Sciatic nerve (tissue), 2 donors: ENCODE results near the gene TRIM7. TPM values are rescaled to one million over a fixed set of nuclear protein-coding genes. Genes with fewer than 3 reads are reported as not detected.

Experiments
- ATAC-seq: fragments of 200-7000 bp; cut with Tn5 transposase; one replicate; pipeline ENCODE4 v1.9.1; 2020; ENCODE audit warnings: mild to moderate bottlenecking, moderate library complexity
- DNase-seq: peaks from one replicate; pipeline ENCODE4 v3.0.0-alpha.2; 2020; ENCODE audit warnings: low spot score
- intact Hi-C: fragments of 100-400 bp; cut with DNase I; formaldehyde crosslinking; loops from one replicate; pipeline ENCODE4 v1.14.2; 2022
- total RNA-seq: library from RNA; stranded (reverse); fragmentation: NEBNext Ultra II Directional; extraction: Animal tissue kit (Norgen Biotek cat#: 25700); gene quantifications from one replicate; pipeline ENCODE4 v1.2.1, GENCODE V29; 2021
- donor health status: DM: no; HTN: no; CAD: no.
- donor health status: DM: no; HTN: no; CAD: no.

The TRIM7 gene
- total RNA-seq, 1 donor from 2014 or later, result 3.2 TPM

DNA sequence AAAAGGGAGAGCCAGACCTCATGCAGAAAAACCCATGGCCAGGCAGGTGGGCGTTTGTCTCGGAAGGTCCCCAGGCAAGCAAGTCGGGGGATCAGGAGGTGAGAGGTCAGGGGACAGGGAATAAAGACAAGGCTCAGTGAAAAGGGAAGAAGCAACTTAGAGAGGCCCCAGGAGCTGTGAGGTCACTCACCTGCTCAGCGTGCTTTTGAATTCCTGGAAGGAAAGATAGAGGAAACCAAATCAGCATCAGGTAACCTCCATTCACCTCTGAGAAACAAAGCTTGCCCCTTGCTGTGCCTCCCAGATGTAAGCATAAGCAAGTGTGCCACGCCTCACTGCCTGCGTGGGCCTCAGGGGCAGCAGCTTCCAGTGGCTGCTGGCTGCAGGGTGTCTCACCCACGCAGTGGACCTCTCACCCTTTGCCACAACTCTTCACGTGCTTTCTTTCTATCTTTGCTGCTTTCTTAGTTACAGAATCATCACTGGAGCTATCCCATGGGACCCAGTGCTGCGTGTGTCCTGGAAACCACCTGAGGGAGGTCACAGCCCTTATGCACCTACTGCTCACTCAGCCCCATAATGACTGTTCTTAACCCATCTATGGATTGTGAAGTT, 6.0 kb downstream of the TRIM7 start:
- intact Hi-C loops, result no loop called here
- no peak for DNase-seq
- no peak for ATAC-seq

DNA sequence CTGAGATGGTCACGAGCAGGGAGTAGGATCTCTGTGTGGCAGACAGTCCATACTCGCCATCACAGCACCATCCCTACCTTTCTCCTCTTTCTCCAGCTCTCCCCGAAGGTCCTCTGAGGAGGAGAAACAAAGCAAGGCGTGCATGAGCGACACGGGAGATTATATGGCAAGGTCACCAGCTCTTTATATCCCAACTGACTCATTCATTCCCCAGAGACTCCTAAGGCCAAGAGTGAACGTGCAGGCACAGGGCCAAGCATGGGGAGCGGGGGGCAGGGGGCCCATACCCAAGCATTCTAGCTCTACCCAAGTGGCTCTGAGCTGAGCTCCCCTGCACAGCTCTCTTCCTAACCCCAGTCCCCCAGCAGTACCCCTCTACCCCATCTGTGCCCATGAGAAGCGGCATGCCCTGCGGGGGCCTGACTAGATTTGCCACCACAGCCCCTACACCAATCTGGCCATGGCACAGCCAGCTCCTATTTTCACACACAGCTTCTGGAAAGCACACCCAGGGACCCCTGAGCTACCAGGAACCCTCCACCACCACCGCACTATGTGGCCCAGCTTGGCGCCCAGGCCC, 6.8 kb downstream of the TRIM7 start:
- ATAC-seq (no peak), DNase-seq (no peak)
- intact Hi-C loops, result no loop called here

DNA sequence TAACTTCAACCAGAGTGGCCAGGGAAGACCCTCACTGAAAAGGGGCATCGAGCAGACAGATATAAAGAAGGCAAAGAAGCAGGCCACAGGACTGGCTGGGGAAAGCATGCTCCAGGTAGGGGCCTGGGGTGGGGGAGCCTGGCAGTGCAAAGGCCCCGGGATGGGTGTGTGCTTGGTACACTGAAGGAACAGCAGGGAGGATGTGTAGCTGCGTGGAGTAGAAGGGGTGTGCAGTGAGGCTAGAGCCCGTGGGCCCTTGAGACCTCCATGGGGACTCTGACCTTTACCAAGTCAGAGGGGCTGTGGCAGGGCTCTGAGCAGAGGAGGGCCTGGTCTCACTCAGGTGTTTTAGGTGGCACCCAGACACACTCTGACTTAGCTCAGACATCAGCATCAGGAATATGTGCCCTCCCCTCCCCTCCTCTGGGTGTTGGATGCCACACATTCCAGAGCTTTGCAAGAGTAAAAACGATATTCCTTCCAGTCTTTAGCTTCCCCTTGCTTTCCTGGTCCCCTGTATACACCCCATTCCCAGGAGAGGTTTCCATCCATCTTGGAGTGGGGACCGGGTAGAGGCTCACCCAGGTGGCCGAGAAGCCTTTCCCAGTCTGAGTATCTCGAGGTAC, 7.6 kb downstream of the TRIM7 start:
- DNase-seq (no peak), ATAC-seq (no peak)
- intact Hi-C loops, result no loop called here

DNA sequence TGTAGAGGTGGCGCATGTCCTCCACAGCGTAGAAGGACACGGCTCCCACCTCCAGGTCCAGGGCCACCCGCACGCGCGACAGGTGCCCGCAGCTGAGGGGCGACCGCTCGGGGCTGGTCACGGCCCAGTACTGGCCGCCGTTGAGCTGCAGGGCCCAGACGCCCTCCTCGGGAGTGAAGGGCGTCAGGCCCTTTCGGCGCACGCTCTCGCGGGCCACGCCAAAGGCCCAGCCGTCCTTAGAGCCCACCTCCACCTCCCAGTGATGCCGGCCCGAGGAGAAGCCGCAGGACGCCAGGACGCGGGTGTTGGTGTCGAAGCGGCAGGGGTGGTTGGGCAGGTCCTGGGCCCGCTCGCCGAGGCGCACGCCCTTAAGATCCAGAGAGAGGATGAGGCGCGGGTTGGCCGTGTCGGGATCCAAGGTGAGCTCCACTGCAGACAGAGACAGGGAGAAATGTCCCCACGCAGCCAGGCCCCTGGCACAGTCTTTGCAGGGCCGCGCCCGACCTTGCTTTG, 9.7 kb downstream of the TRIM7 start:
- intact Hi-C loops, result no loop called here
- ATAC-seq (no peak), DNase-seq (no peak)

DNA sequence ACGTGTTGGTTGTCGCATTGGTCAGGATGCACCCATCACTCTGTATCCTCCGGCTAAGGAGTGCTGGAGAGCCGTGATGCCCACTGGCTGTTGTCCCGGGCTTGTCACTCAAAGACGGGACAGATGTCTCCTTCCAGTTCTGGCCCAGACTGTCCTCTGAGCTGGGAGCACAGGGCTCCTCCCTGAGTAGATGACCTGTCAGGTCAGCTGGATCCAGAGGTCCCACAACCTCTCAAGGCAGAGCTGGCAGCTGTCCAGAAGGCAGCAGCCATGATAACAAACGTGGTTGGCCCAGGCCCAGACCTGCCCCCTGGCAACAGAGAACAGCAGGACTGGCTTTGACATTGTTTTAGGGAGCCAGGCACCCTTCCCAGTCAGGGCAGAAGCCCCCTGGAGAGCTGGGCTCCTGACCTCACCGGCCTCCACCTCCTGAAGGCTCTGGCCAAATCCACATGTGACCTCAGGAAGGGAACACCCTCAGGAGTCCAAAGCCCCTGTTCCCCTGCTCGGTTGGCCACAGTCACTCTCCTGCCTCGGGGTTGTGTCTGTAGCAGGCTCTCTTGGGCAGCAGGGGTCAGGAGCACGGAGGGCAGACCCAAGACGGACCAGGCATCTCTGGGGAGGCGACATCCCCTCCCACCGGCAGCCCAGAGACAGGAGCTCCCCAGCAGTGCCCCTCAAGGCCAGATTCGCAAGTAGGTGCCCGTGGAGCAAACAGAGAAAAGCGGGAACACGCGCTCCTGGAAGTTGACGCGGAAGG, 10.3 kb downstream of the TRIM7 start:
- ATAC-seq, result no peak
- intact Hi-C loops, result no loop called here
- DNase-seq, result no peak

DNA sequence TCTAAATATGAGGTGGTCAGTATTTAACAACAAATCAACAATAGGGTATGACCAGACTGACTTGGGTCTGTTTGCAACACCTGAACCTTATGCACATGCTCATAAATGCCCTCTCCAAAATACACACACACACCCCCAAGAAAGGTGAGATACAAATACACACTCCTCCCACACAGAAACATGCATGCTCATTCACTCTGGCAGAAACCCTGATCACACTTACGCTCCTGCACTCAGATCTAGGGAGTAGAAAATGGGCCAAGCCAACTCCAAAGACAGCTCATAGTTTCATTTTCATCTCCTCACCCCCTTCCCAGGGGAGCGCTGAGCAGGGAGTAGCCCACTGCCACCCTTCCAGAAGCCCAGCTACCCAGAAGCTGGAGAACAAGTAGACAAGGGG, 11.3 kb downstream of the TRIM7 start:
- intact Hi-C loops, result no loop called here
- no peak for ATAC-seq
- DNase-seq, result no peak

DNA sequence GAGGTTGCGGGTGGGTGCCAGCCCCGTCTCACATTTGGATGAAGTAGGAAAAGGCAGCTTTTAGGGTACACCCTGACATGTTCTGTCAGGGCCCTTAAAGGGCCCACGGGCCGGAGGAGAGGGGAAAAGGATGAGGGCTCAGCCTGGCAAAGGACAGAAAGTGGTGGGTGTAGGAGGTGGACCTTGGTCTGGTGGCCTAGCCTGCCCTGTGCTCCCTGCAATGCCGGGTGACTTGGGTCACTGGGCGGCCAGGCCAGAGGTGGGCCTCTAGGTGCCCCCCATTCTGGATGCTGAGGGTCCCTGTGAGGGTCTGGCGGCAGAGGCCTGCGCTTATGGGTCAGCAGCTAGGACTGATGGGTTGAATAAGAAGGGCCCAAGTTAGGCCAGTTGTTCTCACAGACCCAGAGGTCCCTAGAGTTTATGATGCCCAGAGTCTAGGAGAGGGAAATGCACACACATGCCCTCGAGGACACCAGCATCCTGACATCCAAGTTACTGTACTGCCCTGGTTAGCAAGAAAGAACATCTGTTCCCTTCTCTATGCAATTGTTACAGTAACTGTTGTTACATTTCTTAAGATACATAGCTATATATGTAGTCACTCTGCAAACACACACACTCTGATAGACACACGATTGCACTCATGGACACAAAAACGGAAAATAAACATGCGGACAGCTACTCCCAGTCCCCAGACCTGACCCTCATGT, 12.5 kb downstream of the TRIM7 start:
- no peak for DNase-seq
- ATAC-seq, result no peak
- intact Hi-C loops, result no loop called here

DNA sequence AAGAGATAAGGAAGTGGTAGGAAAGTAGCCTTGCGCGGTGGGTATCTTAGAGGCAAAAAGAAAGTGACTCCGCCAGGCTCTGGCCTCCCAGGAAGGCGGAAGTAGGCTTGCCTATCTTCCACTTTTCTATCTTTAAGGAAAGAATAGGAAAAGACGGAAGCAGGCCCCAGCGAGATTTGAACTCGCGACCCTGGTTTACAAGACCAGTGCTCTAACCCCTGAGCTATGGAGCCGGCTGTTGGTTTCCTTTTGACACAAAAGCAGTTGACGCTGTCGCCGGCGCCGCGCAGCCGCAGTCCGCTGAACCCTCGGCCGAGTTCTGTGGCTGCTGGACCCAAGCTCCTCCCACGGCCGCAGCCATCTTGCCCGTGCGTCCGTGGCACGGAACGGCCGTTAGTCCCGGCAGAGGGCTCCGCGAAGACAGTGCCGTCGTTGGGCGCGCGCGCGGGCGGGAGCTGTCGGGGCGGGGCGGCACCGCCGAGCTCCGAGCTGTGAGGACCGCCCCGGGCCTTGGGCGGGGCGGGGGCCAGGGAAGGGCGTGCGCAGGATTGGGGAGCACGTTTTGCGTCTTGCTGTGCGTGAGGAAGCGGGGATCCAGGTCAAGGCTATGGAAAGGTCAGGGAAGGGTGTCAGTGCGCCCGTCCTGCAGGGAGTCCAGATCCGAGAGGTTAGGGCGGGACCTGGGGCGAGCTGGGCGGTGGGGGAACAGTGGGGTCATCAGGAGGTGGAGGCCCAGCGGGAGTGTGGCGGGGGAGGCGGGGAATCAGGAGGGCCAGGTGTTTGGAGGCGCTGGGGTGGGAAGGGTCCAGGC, 13.3 kb downstream of the TRIM7 start:
- ATAC-seq, result peak; percentile 82
- DNase-seq, result peak; percentile 98
- intact Hi-C loops, result no loop called here

DNA sequence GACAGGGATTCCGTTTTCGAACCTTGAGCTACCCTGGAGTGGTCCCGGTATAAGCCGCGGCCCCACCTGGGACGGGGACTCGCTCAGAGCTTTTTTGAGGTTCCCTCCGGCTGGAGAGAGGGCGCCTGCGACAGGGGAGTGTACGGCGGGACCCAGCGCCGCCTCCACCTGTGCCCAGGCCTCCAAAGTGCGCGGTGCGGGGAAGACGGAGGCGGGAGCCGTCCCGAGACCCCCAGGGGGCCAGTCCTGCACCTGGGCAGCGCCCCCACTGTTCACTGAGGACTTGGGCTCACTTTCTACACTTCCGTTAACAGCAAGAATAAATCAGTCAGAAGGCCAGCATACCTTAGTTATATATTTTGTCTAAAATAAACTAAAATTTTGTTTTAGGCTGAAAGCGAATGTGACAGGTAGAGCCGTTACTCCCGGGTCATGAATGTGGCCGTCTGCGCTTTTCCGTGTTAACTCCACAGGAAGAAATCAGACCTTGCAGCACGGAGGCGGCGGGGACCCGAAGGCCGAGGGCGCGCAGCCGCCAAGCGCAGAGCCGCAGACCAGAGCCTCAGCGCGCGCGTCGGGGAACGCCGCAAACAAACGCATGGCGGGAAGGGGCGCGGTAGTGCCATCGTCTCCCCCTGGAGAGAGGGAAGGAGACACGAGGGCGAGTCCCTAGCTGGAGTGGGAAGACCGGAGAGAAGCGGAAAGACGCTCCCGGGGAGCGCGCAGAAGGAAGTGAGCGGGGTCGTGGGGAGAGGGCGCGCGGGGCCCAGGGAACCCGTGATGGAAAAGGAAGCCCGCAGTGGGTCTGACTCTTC, 14.1 kb downstream of the TRIM7 start:
- ATAC-seq, result peak; percentile 10
- DNase-seq, result peak; percentile 76
- intact Hi-C loops, result no loop called here

DNA sequence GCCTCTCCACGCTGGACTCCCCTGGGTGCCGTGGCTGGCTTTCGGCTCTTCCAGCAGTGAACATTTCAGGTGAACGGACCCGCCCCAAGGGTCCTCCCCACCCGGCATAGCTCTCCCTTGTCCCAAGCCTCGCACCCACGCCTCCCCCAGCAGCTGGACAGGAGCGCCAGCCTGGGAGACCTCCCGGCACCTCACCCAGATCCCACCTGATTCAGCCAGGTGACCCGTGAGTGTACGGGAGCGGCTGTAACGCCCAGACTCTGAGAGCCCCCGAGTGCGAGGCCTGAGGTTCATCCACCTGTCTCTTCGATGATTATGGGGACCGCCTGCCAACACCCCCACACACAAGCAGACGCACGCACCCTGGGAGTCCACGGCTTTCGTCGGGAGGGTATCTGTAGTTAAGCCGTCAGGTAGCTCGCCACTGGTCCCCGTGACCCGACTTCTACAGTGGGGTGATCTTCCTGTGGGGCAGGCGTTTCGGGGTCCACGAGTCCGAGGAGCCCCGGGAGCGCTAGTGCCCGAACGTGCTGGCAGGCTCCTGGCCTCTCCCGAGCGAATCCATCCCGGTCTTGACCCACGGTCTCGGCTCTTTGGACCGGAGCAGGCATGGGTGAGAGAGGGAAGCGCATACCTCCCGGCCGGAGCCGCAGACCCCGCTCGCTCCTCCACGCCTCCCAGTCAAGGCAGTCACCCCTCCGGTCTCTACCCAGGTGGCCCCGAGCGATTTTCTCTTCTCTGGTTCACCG, 14.9 kb downstream of the TRIM7 start:
- peak; percentile 67 for DNase-seq
- no peak for ATAC-seq
- intact Hi-C loops, result no loop called here

DNA sequence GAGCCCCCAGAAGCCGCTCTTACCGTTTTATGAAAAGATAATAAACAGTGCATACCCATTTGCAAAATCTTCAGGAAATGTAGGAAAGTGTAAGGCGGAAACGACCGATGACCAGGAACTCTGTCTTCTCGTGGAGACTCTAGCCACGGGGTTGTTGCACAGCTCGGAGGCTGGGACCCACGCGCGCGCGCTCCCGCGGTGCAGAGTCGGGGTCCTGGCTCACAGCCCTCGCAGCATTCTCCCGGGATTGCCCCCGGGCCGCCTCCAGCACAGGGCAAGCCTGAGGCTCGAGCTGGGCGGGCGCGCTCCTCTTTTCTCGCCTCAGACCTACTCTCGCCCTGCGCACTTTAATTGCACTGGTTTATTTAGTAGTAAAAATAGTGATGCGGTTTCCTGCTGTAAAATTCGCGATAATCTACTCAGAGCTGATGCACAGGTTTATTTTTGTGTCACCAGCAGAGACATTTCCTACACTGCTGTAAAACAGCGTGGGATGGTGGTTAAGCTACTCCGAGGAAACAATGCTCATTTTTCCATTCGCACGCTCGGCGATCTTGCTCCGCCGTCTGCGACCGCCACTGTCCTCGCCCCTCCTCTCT, 15.5 kb downstream of the TRIM7 start:
- intact Hi-C loops, result no loop called here
- peak; percentile 18 for ATAC-seq
- peak; percentile 74 for DNase-seq

DNA sequence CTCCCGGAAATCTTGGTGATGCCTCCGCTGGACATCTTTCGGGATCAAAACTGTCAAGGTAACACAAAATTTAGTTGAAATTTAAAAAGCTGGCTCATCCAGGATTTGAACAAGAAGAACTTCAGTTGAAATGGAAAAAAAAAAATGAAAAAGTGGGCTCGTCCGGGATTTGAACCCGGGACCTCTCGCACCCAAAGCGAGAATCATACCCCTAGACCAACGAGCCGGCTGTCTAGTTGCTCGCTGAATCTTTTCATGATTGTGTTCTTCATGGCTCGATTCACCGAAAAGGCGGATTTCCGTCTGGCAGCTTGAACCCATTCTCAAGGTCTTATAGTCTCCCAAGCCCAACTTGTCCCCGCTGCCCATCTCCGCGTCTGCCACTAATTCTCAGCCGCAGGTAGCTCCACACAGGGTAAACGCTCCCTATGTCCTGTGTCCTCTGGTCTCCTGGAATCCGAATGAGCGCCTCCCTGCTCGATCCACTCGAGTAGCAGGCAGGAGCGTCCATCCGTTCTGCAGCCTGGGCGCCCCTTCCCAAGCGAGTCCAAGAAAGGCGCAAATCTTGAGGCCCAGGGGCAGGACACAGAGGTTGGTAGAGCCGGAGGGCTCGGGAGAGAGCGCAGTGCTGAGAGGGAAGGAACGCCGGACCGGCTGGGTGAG, 16.2 kb downstream of the TRIM7 start:
- intact Hi-C loops, result no loop called here
- DNase-seq, result peak; percentile 88
- ATAC-seq, result peak; percentile 57

DNA sequence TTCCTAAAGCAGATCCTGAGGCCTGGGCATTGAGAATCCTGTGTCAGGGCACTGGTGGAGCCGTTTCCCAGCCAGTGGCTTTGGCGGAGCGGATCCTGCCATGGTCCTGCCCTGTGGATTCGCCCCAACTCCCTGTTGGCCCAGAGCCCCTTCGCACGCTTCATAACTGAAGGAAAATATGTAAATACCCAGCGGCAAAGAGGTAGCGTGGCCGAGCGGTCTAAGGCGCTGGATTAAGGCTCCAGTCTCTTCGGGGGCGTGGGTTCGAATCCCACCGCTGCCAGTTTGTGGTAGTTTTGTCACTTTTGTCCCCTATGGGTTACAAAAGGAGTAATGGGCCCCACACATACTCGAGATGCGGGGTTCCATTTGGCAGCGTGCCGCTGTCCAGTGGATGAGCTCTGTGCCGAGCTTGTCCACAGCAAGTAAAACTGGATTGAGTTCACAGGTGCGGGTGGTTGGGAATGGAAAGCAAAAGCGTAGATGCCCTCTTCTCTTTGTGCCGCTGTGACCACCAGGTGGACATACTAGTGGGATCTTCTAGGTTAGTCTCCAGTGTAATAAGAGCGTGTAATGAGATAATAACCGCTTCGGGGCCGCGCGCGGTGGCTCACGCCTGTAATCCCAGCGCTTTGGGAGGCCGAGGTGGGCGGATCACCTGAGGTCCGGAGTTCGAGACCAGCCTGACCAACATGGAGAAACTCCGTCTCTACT, 17.3 kb downstream of the TRIM7 start:
- DNase-seq, result peak; percentile 84
- intact Hi-C loops, result no loop called here
- peak; percentile 52 for ATAC-seq

DNA sequence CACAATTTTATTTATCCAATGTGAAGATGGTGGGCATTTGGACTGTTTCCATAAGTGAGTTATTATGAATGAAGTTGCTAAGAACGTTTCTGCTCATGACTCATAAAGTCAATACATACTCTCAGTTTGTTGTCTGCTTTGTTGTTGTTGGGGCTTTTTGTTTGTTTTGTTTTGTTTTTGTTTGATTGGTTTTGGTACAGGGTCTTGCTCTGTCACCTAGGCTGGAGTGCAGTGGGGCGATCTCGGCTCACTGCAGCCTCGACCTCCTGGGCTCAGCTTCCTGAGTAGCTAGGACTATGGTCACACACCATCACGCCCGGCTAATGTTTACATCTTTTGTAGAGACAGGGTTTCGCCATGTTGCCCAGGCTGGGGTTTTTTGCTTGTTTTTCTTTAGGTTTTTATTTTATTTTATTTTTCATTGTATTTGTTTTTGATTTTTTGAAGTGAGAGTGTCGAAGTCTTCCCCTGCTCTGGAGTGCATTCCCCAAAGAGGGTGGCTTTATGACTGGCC, 18.0 kb downstream of the TRIM7 start:
- no peak for ATAC-seq
- DNase-seq, result no peak
- intact Hi-C loops, result no loop called here

DNA sequence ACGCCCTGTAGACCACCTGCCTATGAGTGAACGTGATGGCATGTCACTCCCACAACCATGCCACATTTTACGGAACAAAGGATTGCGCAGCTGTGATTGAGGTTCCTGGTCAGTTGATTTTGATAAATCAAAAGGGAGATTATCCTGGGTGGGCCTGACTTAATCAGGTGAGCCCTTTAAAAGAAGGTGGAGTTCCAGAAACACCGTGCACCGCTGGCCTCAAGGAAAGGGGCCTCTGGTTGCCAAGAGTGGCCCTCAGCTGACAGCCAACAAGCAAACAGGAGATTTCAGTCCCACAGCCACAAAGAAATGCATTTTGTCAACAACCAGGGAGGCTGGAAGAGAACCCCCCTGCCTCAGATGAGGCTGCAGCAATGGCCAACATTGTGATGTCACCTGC, 19.0 kb downstream of the TRIM7 start:
- DNase-seq (no peak), ATAC-seq (no peak)
- intact Hi-C loops, result no loop called here
